A549 (cell line): Measurements from ENCODE around the gene MAP3K19.

Experiments
- ESRRA ChIP-seq: fragments of 150-350 bp; IDR thresholded peaks from 2 replicates; pipeline ENCODE4 v1.6.1; 2014; ENCODE audit warnings: mild to moderate bottlenecking, low read length, borderline replicate concordance
- HOXA7 ChIP-seq: fragments of 250-450 bp; sonication (Bioruptor Pico); IDR thresholded peaks from 2 replicates; pipeline ENCODE4 v1.5.0; 2020; ENCODE audit warnings: mild to moderate bottlenecking, moderate library complexity
- JUN ChIP-seq, 2 experiments: fragments of >200 bp; sonication (Bioruptor Twin); formaldehyde crosslinking; IDR thresholded peaks; 2 replicates in 1 of 2; 3 replicates in 1 of 2; pipeline ENCODE4 v1.6.1; 2016 to 2017
- PHF8 ChIP-seq: fragments of 200-600 bp; sonication (generic); IDR thresholded peaks from 2 replicates; pipeline ENCODE4 v1.6.1; 2016; ENCODE audit warnings: low read depth, mild to moderate bottlenecking, antibody characterized with exemption, moderate library complexity, borderline replicate concordance
- POLR2A ChIP-seq: IDR thresholded peaks from 2 replicates; pipeline ENCODE4 v1.6.1; 2012; ENCODE audit warnings: mild to moderate bottlenecking, low read length
- RAD21 ChIP-seq, 2 experiments: fragments of >200 bp in 1 of 2; sonication (Bioruptor Twin) in 1 of 2; formaldehyde crosslinking in 1 of 2; IDR thresholded peaks in 1 of 2; conservative IDR thresholded peaks in 1 of 2; 2 replicates in 1 of 2; 3 replicates in 1 of 2; pipeline ENCODE4 v1.6.1; 2012 to 2018; ENCODE audit warnings: inconsistent platforms in 1 of 2
- REST ChIP-seq: fragments of 200-600 bp; sonication (generic); IDR thresholded peaks from 2 replicates; pipeline ENCODE4 v1.6.1; 2016; ENCODE audit warnings: antibody characterized with exemption, mild to moderate bottlenecking, moderate library complexity
- RFX5 ChIP-seq: fragments of 450-650 bp; IDR thresholded peaks from 2 replicates; pipeline ENCODE4 v1.7.1; 2014; ENCODE audit warnings: antibody characterized with exemption, mild to moderate bottlenecking, moderate library complexity
- TF ChIP-seq, protein P1 (sequence below): fragments of >200 bp; sonication (Bioruptor Twin); formaldehyde crosslinking; IDR thresholded peaks from 3 replicates; pipeline ENCODE4 v1.5.1; 2016
- TF ChIP-seq, protein P2 (sequence below): fragments of 150-350 bp; IDR thresholded peaks from 2 replicates; pipeline ENCODE4 v1.6.1; 2014; ENCODE audit warnings: low read depth, mild to moderate bottlenecking, low read length

DNA sequence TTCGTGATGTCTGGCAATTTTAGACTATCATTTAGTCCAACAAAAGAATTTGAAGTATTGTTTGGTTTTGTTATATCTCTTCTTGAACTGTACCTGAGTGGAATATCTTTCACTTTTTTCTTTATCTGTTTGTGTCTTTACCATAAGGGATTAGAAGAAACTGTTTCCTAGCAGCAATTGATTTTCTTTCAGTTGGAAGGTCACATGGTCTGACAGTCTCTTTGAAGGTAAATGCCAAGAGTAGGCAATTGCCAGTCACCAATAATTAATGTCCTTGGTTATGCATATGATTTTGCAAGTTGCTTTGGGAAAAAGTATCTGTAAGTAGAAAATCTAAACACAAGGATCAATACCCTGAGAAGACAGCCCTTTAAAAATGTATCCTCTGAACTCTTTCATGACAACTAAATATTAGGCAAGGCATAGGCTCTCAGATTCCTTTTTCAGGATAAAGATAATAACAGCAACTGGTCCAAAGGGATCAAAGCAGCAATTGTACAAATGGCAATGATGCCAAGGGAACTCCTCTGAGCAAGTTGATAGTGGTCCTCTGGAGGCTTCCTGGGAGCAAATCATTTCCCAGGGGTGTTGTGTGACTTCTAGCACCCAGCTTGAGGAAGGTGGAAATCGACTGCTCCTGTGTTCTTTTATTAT lies 17.6 kb downstream of the MAP3K19 start:
- TF ChIP-seq, protein P1, sequence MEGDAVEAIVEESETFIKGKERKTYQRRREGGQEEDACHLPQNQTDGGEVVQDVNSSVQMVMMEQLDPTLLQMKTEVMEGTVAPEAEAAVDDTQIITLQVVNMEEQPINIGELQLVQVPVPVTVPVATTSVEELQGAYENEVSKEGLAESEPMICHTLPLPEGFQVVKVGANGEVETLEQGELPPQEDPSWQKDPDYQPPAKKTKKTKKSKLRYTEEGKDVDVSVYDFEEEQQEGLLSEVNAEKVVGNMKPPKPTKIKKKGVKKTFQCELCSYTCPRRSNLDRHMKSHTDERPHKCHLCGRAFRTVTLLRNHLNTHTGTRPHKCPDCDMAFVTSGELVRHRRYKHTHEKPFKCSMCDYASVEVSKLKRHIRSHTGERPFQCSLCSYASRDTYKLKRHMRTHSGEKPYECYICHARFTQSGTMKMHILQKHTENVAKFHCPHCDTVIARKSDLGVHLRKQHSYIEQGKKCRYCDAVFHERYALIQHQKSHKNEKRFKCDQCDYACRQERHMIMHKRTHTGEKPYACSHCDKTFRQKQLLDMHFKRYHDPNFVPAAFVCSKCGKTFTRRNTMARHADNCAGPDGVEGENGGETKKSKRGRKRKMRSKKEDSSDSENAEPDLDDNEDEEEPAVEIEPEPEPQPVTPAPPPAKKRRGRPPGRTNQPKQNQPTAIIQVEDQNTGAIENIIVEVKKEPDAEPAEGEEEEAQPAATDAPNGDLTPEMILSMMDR: no peak
- TF ChIP-seq JUN (IDR thresholded peaks at IDR 0.05) (no peak), RFX5 (no peak), HOXA7 (CRISPR knock-in tag) (no peak), PHF8 (no peak), ESRRA (no peak), REST (no peak), RAD21 (conservative IDR thresholded peaks at IDR 0.05 in 1 of 2, IDR thresholded peaks at IDR 0.05 in 1 of 2) (no peak), POLR2A (no peak)
- TF ChIP-seq, protein P2, sequence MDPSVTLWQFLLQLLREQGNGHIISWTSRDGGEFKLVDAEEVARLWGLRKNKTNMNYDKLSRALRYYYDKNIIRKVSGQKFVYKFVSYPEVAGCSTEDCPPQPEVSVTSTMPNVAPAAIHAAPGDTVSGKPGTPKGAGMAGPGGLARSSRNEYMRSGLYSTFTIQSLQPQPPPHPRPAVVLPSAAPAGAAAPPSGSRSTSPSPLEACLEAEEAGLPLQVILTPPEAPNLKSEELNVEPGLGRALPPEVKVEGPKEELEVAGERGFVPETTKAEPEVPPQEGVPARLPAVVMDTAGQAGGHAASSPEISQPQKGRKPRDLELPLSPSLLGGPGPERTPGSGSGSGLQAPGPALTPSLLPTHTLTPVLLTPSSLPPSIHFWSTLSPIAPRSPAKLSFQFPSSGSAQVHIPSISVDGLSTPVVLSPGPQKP: no peak
